HUDEP-2 (cell line): ENCODE data around the gene KCNIP3.

Experiments used
- DNase-seq, 76 experiments: peaks; one replicate each; lab custom pipeline; 2025; ENCODE audit not compliant: unreplicated experiment in 76 of 76; lab: John Stamatoyannopoulos, UW

The KCNIP3 gene

GRCh38 chr2:95325590-95326432 lies 28.7 kb downstream of the KCNIP3 start:
- DNase-seq: no peak

- DNase-seq: no peak
These were observed 29.4 kb downstream of the KCNIP3 start for GRCh38 chr2:95326433-95327140.

- no peak for DNase-seq
These were observed 30.7 kb downstream of the KCNIP3 start for GRCh38 chr2:95327861-95328260.

GRCh38 chr2:95328358-95329125 lies 31.4 kb downstream of the KCNIP3 start:
- DNase-seq: no peak

- DNase-seq: no peak
These were observed 32.3 kb downstream of the KCNIP3 start for GRCh38 chr2:95329401-95329800.

GRCh38 chr2:95329891-95330793 lies 33.0 kb downstream of the KCNIP3 start:
- DNase-seq: no peak

- no peak for DNase-seq
These were observed 33.7 kb downstream of the KCNIP3 start for GRCh38 chr2:95330794-95331338.

GRCh38 chr2:95331606-95332005 lies 34.5 kb downstream of the KCNIP3 start:
- DNase-seq: no peak

- no peak for DNase-seq
These were observed 34.9 kb downstream of the KCNIP3 start for GRCh38 chr2:95332036-95332435.

- no peak for DNase-seq
These were observed 35.9 kb downstream of the KCNIP3 start for GRCh38 chr2:95333056-95333455.

GRCh38 chr2:95333888-95334338 lies 36.8 kb downstream of the KCNIP3 start:
- DNase-seq: no peak

GRCh38 chr2:95334916-95335641 lies 37.9 kb downstream of the KCNIP3 start:
- DNase-seq: no peak

GRCh38 chr2:95336406-95336805 lies 39.3 kb downstream of the KCNIP3 start:
- no peak for DNase-seq

GRCh38 chr2:95337829-95338228 lies 40.7 kb downstream of the KCNIP3 start:
- no peak for DNase-seq

- no peak for DNase-seq
These were observed 45.6 kb downstream of the KCNIP3 start for GRCh38 chr2:95342556-95343320.

- no peak for DNase-seq
These were observed 46.5 kb downstream of the KCNIP3 start for GRCh38 chr2:95343429-95344214.

GRCh38 chr2:95344215-95344583 lies 47.1 kb downstream of the KCNIP3 start:
- DNase-seq: no peak

- no peak for DNase-seq
These were observed 47.5 kb downstream of the KCNIP3 start for GRCh38 chr2:95344656-95345055.
